GM18907 (cell line): ENCODE results near the gene CABP1.

ENCODE experiments used
- ATAC-seq: cut with Tn5 transposase; IDR thresholded peaks from one replicate; pipeline ENCODE4 v1.9.1; 2021; ENCODE audit warnings: mild to moderate bottlenecking, moderate library complexity; ENCODE audit not compliant: unreplicated experiment

CABP1 gene

DNA sequence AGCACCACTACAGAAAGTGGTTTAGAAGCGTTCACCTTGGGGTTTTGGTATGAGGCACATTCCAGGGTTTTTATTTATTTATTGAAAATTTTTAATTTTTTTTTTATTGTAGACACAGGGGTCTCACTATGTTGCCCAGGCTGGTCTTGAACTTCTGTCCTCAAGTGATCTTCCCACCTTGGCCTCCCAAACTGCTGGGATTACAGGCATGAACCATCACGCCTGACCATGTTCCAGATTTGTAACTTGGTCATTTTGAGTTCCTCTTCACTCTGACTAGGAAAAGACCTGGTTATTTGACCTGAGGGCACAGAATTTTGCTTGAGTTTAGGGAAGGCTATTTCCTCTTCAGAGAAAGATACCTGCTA lies 49.6 kb downstream of the CABP1 start:
- ATAC-seq, result no peak

DNA sequence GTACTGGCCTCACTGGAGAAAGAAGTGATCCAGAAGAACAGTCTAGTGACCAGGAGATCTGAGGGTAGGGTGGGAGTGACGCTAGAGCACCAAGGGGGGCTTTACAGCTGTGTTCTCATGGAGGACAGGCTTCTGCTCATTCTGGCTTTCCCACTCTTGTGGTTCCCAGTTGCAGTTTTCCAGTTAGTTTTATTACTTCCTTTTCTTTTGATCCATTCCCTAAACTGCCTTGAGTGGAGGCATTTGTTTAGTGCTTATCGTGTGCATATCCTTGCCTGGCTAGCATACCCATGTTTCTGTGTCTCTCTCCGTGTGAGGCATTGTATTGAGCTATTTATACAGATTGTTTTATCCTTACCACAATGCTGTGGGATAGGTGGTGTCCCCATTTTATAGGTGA lies 50.6 kb downstream of the CABP1 start:
- ATAC-seq, result no peak

DNA sequence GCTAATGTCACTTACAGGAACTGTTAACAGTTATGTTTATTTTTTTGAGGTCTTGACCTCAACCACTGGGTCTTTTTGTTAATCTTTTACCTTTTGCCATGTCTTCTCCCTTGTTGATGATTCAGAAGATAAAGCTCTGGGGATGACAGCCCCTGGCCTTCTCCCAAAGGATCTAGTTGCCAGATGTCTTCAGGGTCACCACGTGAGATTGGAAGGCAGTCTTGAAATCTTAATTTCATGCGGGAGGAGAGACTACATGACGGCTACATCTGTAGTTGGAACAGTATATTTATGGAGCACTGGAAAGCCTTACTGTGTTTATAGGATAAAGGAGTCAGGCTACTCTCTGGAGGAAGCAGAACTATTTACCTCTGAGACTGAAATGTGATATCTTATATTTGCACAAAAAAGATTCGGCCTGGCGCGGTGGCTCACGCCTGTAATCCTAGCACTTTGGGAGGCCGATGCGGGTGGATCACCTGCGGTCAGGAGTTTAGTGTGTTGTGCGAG lies 52.2 kb downstream of the CABP1 start:
- no peak for ATAC-seq

DNA sequence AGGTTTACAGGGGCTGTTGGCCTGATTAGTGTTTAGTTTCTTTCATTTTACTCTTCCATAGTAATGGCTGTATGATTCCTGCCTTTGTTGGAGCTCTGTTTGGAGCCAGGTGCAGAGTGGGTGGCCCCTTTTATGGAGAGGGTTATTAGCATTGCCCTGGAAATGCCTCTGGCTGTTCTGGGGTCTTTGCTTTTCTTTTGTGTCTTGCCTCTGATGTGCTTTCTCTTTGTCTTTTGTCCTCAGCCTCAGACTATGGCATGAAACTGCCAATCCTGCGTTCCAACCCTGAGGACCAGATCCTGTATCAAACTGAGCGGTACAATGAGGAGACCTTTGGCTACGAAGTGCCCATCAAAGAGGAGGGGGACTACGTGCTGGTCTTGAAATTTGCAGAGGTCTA lies 53.4 kb downstream of the CABP1 start:
- no peak for ATAC-seq

DNA sequence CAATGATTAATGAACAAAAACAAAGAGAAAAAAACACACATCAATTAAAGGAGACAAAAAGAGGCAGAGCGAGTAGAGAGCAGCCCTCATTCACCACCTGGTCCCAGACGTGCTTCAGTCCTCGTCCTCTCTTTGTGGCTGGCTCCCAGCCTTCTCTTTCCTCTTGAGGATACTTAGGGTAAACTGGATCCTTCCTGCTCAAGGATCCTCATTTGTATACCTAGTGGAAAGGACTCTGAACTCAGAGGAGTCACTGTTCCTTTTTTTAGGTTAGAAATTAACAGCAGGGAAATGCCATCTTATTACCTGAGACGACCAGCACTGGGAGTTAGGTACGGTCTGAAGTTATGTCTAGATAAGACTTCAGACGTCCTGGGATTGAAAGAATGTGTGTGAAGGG lies 56.2 kb downstream of the CABP1 start:
- ATAC-seq, result no peak

DNA sequence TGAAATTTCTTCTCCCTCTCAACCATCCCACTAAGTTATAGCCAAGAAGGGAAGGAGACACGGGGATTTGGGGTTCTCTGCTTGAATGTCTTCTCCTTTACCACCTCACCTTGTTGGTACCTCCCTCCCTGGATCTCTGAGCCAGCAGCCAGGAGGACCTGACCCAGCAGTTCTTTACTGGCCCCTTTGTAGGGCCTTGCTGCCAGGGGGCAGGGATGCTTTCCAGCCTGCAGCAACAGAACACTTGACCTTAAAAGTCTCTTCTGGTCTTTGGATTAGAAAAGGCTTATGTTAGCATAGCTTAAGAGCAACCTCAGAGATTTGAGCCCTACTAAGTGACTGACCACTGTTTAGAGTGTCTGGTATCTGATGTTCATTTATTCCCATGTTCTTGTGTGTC lies 56.9 kb downstream of the CABP1 start:
- no peak for ATAC-seq

DNA sequence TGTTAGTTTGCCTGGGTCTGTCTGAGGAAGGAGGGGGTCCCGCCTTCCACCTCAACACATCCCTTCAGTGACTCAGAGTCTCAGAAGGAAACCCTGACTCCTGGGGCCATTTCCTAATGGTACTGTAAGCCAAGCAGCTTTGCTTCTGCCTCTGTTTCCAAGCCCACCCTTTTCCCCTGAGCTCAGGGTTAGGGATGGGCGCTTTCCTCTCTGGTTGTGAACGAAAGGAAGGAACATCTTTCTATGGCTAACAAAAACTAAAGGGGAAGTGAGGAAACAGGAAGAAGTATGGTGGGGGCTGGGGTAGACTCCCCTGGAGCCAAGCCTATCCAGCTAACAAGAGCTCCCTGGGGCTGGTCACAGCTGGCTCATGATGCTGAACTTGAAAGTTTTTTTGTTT lies 58.2 kb downstream of the CABP1 start:
- no peak for ATAC-seq

DNA sequence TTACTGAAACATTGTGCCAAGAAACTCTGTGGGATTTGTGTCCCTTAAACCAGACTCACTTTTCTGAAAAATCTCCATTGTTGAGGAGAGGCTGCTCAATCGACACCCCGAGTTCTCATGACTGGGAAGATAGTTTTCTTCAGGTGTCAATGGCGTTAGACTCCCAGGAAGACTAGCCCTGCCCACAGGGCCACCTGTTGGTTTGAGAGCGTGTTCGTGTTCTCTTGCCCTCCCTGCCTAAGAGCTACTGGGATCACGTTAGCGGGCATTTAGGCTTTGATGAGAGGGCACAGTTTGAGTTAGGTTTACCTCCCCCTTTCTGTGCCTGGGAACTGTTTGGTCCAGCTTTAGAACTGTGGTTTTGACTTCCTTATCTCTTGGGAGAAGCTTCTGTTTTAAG lies 59.1 kb downstream of the CABP1 start:
- no peak for ATAC-seq

DNA sequence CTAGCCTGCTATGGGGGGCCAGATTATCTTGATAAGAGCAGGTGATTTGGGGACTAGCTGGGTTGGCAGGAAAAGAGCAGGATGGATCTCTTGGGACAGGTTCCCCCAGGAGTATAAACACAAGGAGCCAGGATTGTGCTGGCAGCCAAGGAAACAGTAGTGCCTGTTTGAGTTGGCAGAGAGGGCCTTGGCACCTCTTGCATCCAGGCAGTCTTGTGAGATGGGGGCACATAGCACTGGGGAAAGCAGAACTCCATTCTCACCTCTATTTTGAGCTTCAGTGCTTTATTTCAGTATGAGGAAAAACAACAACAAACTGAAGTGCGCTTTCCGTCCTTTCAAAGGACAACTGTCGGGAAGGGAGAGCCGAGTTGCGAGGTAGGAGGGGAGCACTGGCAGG lies 60.5 kb downstream of the CABP1 start:
- no peak for ATAC-seq

DNA sequence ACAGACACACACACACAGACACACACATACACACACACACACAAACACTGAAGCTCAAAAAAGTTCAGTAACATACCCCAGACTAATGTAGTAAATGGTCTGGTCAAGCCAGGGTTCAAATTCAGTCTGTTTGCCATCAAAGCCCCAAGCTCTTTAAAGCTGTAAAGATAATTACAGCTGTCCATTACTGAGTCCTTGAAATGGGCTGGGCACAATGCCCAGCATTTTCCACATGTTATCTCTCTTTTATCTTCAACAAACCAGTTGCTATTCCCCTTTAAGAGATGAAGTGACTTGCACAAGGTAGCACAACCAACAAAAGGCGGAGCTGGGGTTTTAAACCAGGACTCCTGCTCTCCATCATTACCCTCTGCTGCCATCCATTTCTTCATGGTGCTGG lies 62.2 kb downstream of the CABP1 start:
- no peak for ATAC-seq

DNA sequence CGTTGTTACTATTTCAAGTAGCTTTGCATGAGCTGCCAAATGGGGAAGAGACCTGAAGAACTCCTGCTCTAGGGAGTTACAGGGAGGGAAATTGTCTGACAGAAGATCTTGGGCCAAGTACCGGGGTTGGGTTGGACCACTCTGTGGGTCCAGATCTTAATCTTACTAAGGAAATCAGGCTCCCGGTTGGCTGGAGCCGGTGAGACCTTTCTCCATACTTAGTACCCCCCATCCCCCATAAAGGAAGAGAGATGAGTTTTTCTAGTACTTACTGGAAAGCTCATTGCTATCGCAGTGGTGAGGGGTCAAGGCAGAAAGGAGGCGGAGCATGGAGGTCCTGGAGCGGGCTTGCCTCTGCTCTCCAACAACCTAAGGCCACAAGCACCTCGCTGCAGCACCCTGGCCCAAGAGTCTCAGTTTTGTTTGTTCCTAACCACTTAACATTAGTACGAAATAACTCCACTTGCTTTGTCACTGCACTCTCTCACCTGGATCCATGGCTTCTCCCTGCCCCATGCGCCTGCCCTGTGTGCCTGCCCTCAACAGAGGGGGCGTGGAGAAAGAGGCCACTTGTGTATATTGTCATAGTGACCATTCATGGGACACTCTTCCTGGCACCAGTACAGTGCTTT lies 63.0 kb downstream of the CABP1 start:
- ATAC-seq, result no peak

DNA sequence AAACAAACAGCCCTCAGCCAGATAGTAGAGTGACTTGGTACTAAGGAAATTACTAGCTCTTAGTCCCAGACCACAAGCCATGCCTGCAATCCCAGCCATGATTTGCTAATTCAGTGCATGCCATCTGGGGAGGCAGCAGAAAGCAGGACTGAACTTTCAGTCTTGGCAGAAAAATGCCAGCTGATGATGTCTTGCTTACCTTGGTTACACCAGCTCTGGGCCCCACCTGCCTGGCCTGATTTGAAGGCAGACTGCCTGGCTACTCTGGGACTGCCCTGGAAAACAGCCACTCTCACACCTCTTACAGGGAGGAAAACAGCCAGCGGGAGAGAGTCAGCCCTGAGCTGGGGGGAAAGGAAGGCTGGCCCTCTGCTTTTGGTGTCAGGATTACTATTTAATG lies 65.2 kb downstream of the CABP1 start:
- ATAC-seq, result no peak

DNA sequence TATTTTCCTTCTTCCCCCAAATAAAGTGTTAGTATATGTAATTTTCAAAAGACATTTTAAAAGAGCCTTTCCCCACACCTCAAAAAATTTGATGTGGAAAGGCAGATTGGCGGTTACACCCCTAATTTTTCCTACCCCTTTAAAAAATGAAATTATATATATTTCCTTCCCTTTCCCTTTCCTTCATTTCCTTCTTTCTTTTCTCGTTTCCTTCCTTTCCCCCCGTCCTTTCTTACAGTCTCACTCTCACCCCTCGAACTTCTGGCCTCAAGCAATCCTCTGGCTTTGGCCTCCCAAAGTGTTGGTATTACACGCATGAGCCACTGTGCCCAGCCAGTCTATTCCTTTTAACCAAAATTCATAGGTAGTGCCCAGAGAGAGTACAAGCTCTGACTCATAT lies 65.6 kb downstream of the CABP1 start:
- ATAC-seq, result no peak

DNA sequence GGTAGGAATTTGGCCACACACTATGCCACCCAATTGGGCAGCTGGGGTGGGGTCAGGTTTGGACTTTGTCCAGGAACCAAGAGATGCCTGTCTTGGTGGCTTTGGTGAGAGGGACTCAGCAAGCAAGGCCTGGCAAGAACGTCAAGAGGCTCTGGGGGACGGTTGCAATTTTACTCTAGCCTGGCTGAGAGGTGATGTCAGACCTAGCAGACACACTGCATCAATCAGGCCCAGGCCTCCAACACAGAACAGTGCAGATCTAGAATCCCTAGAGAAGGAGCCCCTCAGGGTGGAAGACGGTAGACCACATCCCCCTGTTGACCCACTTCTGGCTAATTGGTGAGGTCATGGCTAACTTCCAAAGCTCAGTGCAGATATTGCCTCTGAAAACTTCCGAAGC lies 68.2 kb downstream of the CABP1 start:
- ATAC-seq, result no peak

DNA sequence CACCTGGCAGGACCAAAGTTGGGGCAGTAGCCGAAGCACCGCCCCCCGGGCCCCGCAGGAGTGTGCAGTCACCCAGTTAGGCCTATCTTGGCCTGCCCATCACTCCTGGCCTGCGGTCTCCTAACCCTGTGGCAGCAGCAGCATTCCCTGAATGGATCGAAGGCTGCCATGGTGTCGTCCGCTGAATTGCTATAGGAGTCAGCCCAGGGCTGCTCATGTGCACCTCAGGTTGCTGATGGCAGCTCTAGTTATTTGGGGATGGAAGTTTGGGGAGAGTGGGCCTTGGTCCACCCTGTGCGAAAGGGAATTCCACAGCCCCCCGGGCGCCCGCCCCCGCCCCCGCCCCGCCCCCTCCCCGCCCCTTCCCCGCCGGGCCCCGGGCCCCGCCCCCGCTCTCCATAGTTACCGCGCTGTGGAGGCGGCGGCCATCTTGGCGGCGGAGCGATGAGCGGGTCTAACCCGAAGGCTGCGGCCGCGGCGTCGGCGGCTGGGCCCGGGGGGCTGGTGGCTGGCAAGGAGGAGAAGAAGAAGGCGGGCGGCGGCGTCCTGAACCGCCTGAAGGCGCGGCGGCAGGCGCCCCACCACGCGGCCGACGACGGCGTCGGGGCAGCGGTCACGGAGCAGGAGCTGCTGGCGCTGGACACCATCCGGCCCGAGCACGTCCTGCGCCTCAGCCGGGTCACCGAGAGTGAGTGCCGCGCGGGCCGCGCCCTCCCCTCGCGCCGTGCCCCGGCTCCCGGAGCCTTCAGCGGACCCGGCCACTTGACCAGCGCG lies 69.8 kb downstream of the CABP1 start, which contains the start of gene UNC119B:
Gene UNC119B (plus strand): TSS at position 428 of the 774 bp plus-strand sequence. CDS start 17 bp downstream, at position 445.
- peak; percentile 63 for ATAC-seq

DNA sequence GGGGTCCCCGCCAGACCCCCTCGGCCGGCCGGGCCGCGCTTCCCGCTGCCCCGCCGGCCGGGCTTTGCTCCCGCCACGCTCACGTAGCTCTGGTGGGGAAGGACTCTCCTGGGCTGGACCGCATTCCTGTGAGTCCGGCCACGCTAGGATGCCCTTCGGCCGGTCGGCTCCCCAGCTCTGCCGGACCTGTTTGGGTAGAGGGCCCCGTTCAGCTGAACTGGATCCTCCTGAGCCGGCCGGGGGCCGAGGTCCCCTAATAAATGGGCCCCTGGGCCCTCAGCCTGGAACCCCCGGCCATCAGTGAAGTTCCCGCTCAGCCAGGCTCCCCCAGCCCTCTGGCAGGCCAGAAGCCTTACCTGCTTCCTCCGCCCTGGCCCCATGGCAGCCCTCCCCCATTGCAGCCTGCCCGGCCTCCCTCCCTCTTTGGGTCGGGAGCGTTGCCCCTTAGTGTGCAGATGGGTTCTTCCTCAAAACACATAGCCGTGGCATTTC lies 70.4 kb downstream of the CABP1 start:
- peak; percentile 18 for ATAC-seq

DNA sequence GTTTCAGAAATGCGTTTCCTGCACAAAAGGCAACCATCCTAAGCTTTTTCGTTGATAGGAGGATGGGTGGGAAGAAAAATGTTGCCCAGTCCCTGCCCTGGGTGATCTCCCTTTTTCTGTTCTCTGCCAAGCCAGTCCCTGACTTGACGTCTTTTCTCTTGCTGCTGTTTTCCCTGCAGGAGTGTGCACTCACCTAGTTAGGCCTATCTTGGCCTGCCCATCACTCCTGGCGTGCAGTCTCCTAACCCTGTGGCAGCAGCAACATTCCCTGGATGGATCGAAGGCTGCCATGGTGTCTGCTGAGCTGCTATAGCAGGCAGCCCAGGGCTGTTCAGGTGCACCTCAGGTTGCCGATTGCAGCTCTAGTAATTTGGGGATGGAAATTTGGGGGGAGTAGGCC lies 71.0 kb downstream of the CABP1 start:
- no peak for ATAC-seq

DNA sequence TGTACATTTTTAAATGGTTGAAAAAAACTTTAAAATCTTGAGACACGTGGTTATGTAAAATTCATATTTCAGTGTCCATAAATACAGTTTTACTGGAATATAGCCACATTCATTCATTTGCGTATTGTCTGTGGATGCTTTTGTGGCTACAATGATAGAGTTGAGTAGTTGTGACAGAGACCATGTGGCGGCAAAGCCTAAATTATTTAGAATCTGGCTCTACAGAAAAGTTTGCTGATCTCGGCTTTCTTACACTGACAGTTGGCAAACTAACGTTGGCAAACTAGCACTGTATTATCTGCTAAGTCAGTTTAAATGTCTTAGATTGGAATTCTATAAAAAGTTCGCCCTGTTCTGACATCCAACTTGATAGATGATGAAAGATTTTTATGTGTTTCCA lies 72.2 kb downstream of the CABP1 start:
- no peak for ATAC-seq

DNA sequence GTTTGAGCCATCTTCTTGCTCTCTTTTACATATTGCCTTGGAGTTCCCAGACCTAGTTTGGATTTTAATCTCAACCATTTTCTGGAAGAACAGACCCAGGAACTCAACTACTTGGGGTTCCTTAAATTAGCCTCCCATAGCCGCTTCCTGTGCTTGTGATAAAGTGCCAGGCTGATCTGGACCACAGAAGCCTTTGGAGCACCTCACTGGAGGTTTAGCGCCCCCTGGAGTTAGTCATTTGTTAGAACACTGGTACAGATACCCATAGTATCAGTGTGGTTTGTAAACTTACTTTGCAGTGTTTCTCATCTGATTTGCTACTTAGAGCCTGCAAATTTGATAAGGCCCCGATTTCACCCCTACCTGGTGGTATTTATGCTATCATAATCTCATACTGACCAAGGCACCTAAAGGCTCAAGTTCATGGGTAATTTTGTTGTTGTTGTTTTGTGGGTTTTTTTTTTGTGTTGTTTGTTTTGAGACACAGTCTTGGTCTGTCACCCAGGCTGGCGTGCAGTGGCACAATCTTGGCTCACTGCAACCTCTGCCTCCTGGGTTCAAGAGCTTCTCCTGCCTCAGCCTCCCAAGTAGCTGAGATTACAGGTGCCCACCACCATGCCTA lies 73.5 kb downstream of the CABP1 start:
- ATAC-seq, result peak; percentile 48
